Cerebellar cortex (tissue), 1 donor: ENCODE data around the gene AAMP.
A peak's percentile ranks its signal among the peaks of the same experiment; 100 is the strongest.

Source experiments
- DNase-seq: peaks from one replicate; pipeline ENCODE4 v3.0.0-alpha.2; 2015; ENCODE audit warnings: low spot score

The AAMP gene

GRCh38 chr2:218260166-218260565 lies 9.8 kb downstream of the AAMP start:
- DNase-seq: no peak

- no peak for DNase-seq
Observed at GRCh38 chr2:218259099-218259961, 10.6 kb downstream of the AAMP start.

- no peak for DNase-seq
Observed at GRCh38 chr2:218257390-218257981, 12.5 kb downstream of the AAMP start.

- DNase-seq: no peak
Observed at GRCh38 chr2:218256612-218257350, 13.2 kb downstream of the AAMP start.

GRCh38 chr2:218255446-218255845 lies 14.5 kb downstream of the AAMP start:
- DNase-seq: no peak

GRCh38 chr2:218253232-218253625 lies 16.7 kb downstream of the AAMP start:
- no peak for DNase-seq

GRCh38 chr2:218252509-218253231 lies 17.3 kb downstream of the AAMP start:
- DNase-seq: peak; percentile 71

GRCh38 chr2:218249691-218250090 lies 20.2 kb downstream of the AAMP start:
- DNase-seq: no peak

GRCh38 chr2:218245214-218245613 lies 24.7 kb downstream of the AAMP start:
- no peak for DNase-seq

- DNase-seq: no peak
Observed at GRCh38 chr2:218244665-218245064, 25.3 kb downstream of the AAMP start.

- DNase-seq: no peak
Observed at GRCh38 chr2:218244204-218244603, 25.7 kb downstream of the AAMP start.

GRCh38 chr2:218238887-218239286 lies 31.1 kb downstream of the AAMP start:
- no peak for DNase-seq

GRCh38 chr2:218236829-218237228 lies 33.1 kb downstream of the AAMP start:
- DNase-seq: no peak

- no peak for DNase-seq
Observed at GRCh38 chr2:218235017-218235416, 34.9 kb downstream of the AAMP start.

GRCh38 chr2:218234521-218234920 lies 35.4 kb downstream of the AAMP start:
- no peak for DNase-seq

GRCh38 chr2:218233543-218233942 lies 36.4 kb downstream of the AAMP start:
- peak; percentile 40 for DNase-seq

GRCh38 chr2:218230882-218231281 lies 39.1 kb downstream of the AAMP start:
- no peak for DNase-seq

GRCh38 chr2:218229851-218230250 lies 40.1 kb downstream of the AAMP start:
- DNase-seq: no peak

- DNase-seq: no peak
Observed at GRCh38 chr2:218229239-218229638, 40.7 kb downstream of the AAMP start.

- no peak for DNase-seq
Observed at GRCh38 chr2:218228366-218229090, 41.4 kb downstream of the AAMP start.

- DNase-seq: no peak
Observed at GRCh38 chr2:218226903-218227302, 43.0 kb downstream of the AAMP start.

GRCh38 chr2:218224186-218224585 lies 45.8 kb downstream of the AAMP start:
- no peak for DNase-seq
